Measurements from ENCODE around the gene ZNF267.

GRCh38 chr16:31879937-31880321 lies 6.3 kb downstream of the ZNF267 start:
- no peak for TF ChIP-seq CTCF (IDR thresholded peaks at IDR 0.05; ENCODE audit: poor library complexity, severe bottlenecking)
- no peak for TF ChIP-seq EZH2 (IDR thresholded peaks at IDR 0.05; ENCODE audit: borderline replicate concordance, insufficient read depth, low read length, poor library complexity, severe bottlenecking)
- no peak for TF ChIP-seq POLR2AphosphoS5 (IDR thresholded peaks at IDR 0.05)
- TF ChIP-seq EP300 (conservative IDR thresholded peaks at IDR 0.05; ENCODE audit: poor library complexity, severe bottlenecking): no peak
- TF ChIP-seq TAF1 (IDR thresholded peaks at IDR 0.05; ENCODE audit: low read depth): no peak

Measured in neural cell (in vitro differentiated cells).